T-cell (primary cell): ENCODE results near the gene NKX1-2. TPM values are rescaled to one million over a fixed set of nuclear protein-coding genes. Genes with fewer than 3 reads are reported as not detected.
A peak's percentile ranks its signal among the peaks of the same experiment; 100 is the strongest.

Experiments
- ATAC-seq, 4 experiments: fragments of 200-7000 bp in 3 of 4; fragments of 150-1000 bp in 1 of 4; cut with Tn5 transposase; replicated peaks in 1 of 4; 1 replicate in 3 of 4; 2 replicates in 1 of 4; pipeline ENCODE4 v1.10.0; 2021; ENCODE audit warnings: moderate library complexity in 3 of 4, mild to moderate bottlenecking in 2 of 4, moderate number of reproducible peaks in 1 of 4
- CTCF ChIA-PET, 2 donors: fragments of 300-600 bp; sonication (Branson Sonifier 250); formaldehyde crosslinking; loops; one replicate each; lab custom pipeline; 2022; ENCODE audit warnings: antibody characterized with exemption in 2 of 2; lab: Charles Lee
- POLR2A ChIA-PET, 2 donors: fragments of 300-600 bp; sonication (Branson Sonifier 250); formaldehyde crosslinking; loops; one replicate each; lab custom pipeline; 2022; ENCODE audit warnings: antibody characterized with exemption in 2 of 2; lab: Charles Lee
- DNase-seq, 35 experiments: peaks; one replicate each; pipeline versions ENCODE4 v3.0.0 to v3.0.0-alpha.2; 2013 to 2023
- H3K27ac ChIP-seq: one replicate; pipeline ENCODE4 v1.5.1; 2013; ENCODE audit warnings: low read length
- H3K27me3 ChIP-seq, 2 experiments: replicated peaks in 1 of 2; 1 replicate in 1 of 2; 2 replicates in 1 of 2; pipeline versions ENCODE4 v1.6.1 to v1.7.0; 2013; ENCODE audit warnings: low read length in 1 of 2, mixed read lengths in 1 of 2; ENCODE audit not compliant: control insufficient read depth in 2 of 2, insufficient read depth in 2 of 2; ENCODE audit errors: extremely low read depth in 1 of 2
- H3K36me3 ChIP-seq, 2 donors: 1 replicate in 1 of 2; 2 replicates in 1 of 2; pipeline versions ENCODE4 v1.6.1 to v1.7.0; 2013; ENCODE audit warnings: low read length in 1 of 2; ENCODE audit not compliant: control insufficient read depth in 2 of 2, insufficient read depth in 1 of 2; ENCODE audit errors: extremely low read depth in 1 of 2
- H3K4me1 ChIP-seq, 2 experiments: 1 replicate in 1 of 2; 2 replicates in 1 of 2; pipeline versions ENCODE4 v1.6.1 to v1.7.0; 2013; ENCODE audit warnings: low read length in 2 of 2, mixed read lengths in 1 of 2; ENCODE audit not compliant: insufficient read depth in 2 of 2, control insufficient read depth in 1 of 2; ENCODE audit errors: extremely low read depth in 1 of 2
- H3K4me3 ChIP-seq, 2 donors: 1 replicate in 1 of 2; 2 replicates in 1 of 2; pipeline versions ENCODE4 v1.5.1 to v1.7.0; 2013; ENCODE audit warnings: mild to moderate bottlenecking in 2 of 2, low read length in 1 of 2, moderate library complexity in 1 of 2; ENCODE audit not compliant: control insufficient read depth in 1 of 2; ENCODE audit errors: extremely low read depth in 1 of 2
- H3K9me3 ChIP-seq: 2 replicates; pipeline ENCODE4 v1.7.0; 2013
- H3K27ac Mint-ChIP-seq, 2 donors: one replicate each; pipeline ENCODE4 v1.8.0; 2020 to 2021; ENCODE audit warnings: mild to moderate bottlenecking in 2 of 2, mixed read lengths in 2 of 2
- H3K27me3 Mint-ChIP-seq, 2 donors: one replicate each; pipeline ENCODE4 v1.8.0; 2021 to 2022; ENCODE audit warnings: mixed read lengths in 2 of 2
- H3K36me3 Mint-ChIP-seq: one replicate; pipeline ENCODE4 v1.8.0; 2021; ENCODE audit warnings: mixed read lengths
- H3K4me1 Mint-ChIP-seq, 3 donors: one replicate each; pipeline ENCODE4 v1.8.0; 2020 to 2022; ENCODE audit warnings: mixed read lengths in 3 of 3, mild to moderate bottlenecking in 1 of 3
- H3K4me3 Mint-ChIP-seq, 3 donors: one replicate each; pipeline ENCODE4 v1.8.0; 2020 to 2022; ENCODE audit warnings: mild to moderate bottlenecking in 3 of 3, mixed read lengths in 3 of 3, moderate library complexity in 3 of 3
- H3K9me3 Mint-ChIP-seq, 3 donors: one replicate each; pipeline ENCODE4 v1.8.0; 2020 to 2022; ENCODE audit warnings: mixed read lengths in 3 of 3
- WGBS: methylation state at CpG from one replicate; pipeline ENCODE4 v1.1.5; 2013; ENCODE audit warnings: missing lambda C conversion rate; ENCODE audit not compliant: insufficient coverage; 5-methylcytosine and 5-hydroxymethylcytosine counted together
- total RNA-seq, 35 experiments: library from RNA in 6 of 35; stranded (reverse) in 6 of 35; fragments of 120-200 nt in 1 of 35; gene quantifications; one replicate each; pipeline versions ENCODE4 v1.2.1 to v1.2.4 and lab custom pipeline; 2013 to 2026

The NKX1-2 gene
- total RNA-seq, 5 donors from 2014 or later (not counting 1 experiment from before 2014, with no cell fraction given), result 0.12 TPM; not detected in 4

DNA sequence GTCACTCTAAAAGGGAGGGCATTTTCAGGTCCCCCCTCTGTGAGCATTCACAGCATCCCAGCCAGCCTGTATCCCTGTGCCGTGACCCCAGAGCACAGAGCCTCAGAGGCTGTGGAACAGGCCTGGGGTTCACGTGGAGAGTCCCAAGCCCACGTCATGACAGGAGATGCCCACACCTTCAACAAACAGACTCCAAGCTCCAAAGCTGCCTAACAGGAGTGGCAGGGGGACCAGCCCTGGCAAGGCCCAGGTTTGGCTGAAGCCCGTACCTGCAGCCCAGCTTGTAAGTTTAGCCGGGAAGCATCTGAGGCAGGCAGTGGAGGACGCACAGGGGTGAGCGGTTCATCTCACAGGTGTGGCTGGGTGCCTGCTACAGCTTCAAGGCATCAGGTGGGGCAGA, 45.3 kb upstream of the NKX1-2 start:
- Histone ChIP-seq H3K4me3 (no peak overlapping the region), H3K4me1 (peaks cover 2% of the 10 kb centered on the region in 2 experiments), H3K27ac (no peak overlapping the region), H3K9me3 (no peaks in the 10 kb centered on the region), H3K27me3 (no peaks in the 10 kb centered on the region), H3K36me3 (peaks cover 6 to 8% of the 10 kb centered on the region in 2 donors)
- no peak for ATAC-seq
- ChIA-PET CTCF (no interaction called here), POLR2A (interaction anchor here in 1 of 2 donors (0.5 kb wide), 1 partner anchor 41 kb away, joined by 6 read pairs; no protein-coding TSS in a partner anchor)
- Mint-ChIP-seq H3K4me1 (peaks cover 11 to 24% (median 11%) of the 10 kb centered on the region in 3 donors), H3K4me3 (no peak overlapping the region), H3K9me3 (no peaks in the 10 kb centered on the region), H3K36me3 (peaks cover 25% of the 10 kb centered on the region), H3K27ac (no peak overlapping the region), H3K27me3 (no peaks in the 10 kb centered on the region)
- no peak for DNase-seq
- 100% methylated on average over 6 of the region's 7 CpGs for WGBS

- Mint-ChIP-seq H3K4me3 (peak overlapping the region; percentile 44 to 67 (median 63)), H3K27ac (peak overlapping the region in 1 of 2 donors; percentile 58), H3K9me3 (no peaks in the 10 kb centered on the region), H3K27me3 (no peaks in the 10 kb centered on the region), H3K36me3 (peaks cover 25% of the 10 kb centered on the region), H3K4me1 (peaks cover 11 to 24% (median 11%) of the 10 kb centered on the region in 3 donors)
- 48% methylated on average over 9 of the region's 16 CpGs for WGBS
- H3K4me1 ChIP-seq, result peaks cover 2% of the 10 kb centered on the region in 2 experiments
- no peaks in the 10 kb centered on the region for H3K27me3 ChIP-seq
- peak overlapping the region in 1 of 2 donors; percentile 40 for H3K4me3 ChIP-seq
- DNase-seq, result no peak
- peaks cover 4 to 7% of the 10 kb centered on the region in 2 donors for H3K36me3 ChIP-seq
- no peak overlapping the region for H3K27ac ChIP-seq
- H3K9me3 ChIP-seq, result no peaks in the 10 kb centered on the region
- peak in 2 of 4 experiments; percentile 19 to 36 for ATAC-seq
- ChIA-PET CTCF (no interaction called here), POLR2A (no interaction called here)
These were observed 44.4 kb upstream of the NKX1-2 start for GRCh38 chr10:124494046-124494807.

DNA sequence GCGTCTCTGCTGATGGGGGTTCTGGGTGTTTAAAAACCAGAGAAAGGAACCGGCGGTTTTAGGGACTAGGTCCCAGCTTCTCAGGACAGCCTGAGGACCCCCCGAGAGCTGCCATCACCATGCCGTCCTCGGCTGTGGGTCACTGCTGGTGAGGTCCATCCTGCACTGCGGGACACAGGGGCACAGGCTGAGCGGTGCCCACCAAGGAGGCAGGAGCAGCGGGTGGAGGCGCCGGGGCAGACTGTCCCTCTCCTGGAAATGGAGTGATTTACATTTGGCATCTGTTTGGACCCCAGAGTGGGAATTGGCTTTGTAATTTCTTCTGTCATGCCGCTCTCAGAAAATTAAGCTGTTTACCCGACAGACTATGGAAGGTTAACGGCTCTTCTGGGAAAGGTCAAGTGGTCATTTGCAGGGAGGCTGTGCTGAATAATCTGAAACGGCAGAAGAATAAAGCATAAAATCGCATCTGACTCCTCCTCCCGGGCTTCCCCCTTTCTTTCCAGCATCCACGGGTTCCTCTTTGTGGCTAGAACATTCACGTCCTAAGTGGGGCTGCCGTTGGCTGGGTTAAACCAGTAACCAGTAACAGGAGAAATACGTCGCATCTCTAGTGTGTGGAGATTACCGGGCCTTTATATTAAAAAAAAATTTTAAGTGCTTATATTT, 43.5 kb upstream of the NKX1-2 start:
- Histone ChIP-seq H3K36me3 (peaks cover 6 to 7% of the 10 kb centered on the region in 2 donors), H3K4me3 (no peak overlapping the region), H3K27me3 (no peaks in the 10 kb centered on the region), H3K9me3 (no peaks in the 10 kb centered on the region), H3K27ac (no peak overlapping the region), H3K4me1 (peaks cover 2% of the 10 kb centered on the region in 2 experiments)
- H3K36me3 Mint-ChIP-seq, result peaks cover 34% of the 10 kb centered on the region
- peaks cover 11 to 24% (median 11%) of the 10 kb centered on the region in 3 donors for H3K4me1 Mint-ChIP-seq
- ChIA-PET CTCF (no interaction called here), POLR2A (interaction anchor here in 1 of 2 donors (0.6 kb wide), 2 partner anchors 15 to 363 kb away, joined by 3 to 4 read pairs; no protein-coding TSS in a partner anchor)
- H3K27ac Mint-ChIP-seq, result no peak overlapping the region
- no peak for ATAC-seq
- 82% methylated on average over 8 of the region's 23 CpGs for WGBS
- no peaks in the 10 kb centered on the region for H3K27me3 Mint-ChIP-seq
- no peaks in the 10 kb centered on the region for H3K9me3 Mint-ChIP-seq
- DNase-seq, result no peak
- H3K4me3 Mint-ChIP-seq, result peak overlapping the region in 1 of 3 donors; percentile 67

GRCh38 chr10:124492266-124492665, 42.4 kb upstream of the NKX1-2 start:
- Histone ChIP-seq H3K36me3 (peaks cover 4 to 7% of the 10 kb centered on the region in 2 donors), H3K27me3 (no peaks in the 10 kb centered on the region), H3K4me1 (peaks cover 2% of the 10 kb centered on the region in 2 experiments), H3K4me3 (no peak overlapping the region), H3K9me3 (no peaks in the 10 kb centered on the region), H3K27ac (no peak overlapping the region)
- ChIA-PET CTCF (no interaction called here), POLR2A (interaction anchor here in 1 of 2 donors (0.6 kb wide), 1 partner anchor 364 kb away, joined by 3 read pairs; no protein-coding TSS in a partner anchor)
- H3K27me3 Mint-ChIP-seq, result no peaks in the 10 kb centered on the region
- ATAC-seq, result no peak
- 98% methylated on average over 8 of the region's 8 CpGs for WGBS
- H3K36me3 Mint-ChIP-seq, result peaks cover 33% of the 10 kb centered on the region
- no peaks in the 10 kb centered on the region for H3K9me3 Mint-ChIP-seq
- no peak overlapping the region for H3K4me3 Mint-ChIP-seq
- peaks cover 11 to 24% (median 11%) of the 10 kb centered on the region in 3 donors for H3K4me1 Mint-ChIP-seq
- DNase-seq, result no peak
- no peak overlapping the region for H3K27ac Mint-ChIP-seq

DNA sequence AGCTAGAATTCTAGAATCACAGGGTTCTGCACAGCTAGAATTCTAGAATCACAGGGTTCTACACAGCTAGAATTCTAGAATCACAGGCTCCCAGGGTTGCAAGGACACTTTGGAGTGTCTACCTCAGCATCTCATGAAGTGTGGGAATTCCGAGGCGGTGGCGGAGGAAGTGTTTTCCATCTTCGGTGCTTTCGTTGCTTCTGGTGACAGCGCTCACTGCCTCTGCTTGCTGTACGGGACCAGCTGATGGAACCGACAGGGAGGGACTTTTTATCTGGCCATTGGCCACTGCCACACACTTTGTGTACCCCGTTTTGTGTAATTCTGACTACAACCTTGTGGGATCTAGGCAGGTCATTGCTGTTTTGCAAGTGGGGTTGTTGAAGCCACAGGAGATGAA, 41.3 kb upstream of the NKX1-2 start:
- ATAC-seq, result no peak
- H3K4me3 Mint-ChIP-seq, result no peak overlapping the region
- POLR2A ChIA-PET, result no interaction called here

GRCh38 chr10:124486635-124487034, 36.8 kb upstream of the NKX1-2 start:
- Mint-ChIP-seq H3K27me3 (no peaks in the 10 kb centered on the region), H3K4me3 (no peak overlapping the region), H3K4me1 (no peaks in the 10 kb centered on the region), H3K36me3 (peaks cover 51% of the 10 kb centered on the region), H3K27ac (no peak overlapping the region), H3K9me3 (peaks cover 0 to 12% (median 0%) of the 10 kb centered on the region in 3 donors)
- Histone ChIP-seq H3K4me3 (no peak overlapping the region), H3K27ac (no peak overlapping the region), H3K9me3 (no peaks in the 10 kb centered on the region), H3K4me1 (no peaks in the 10 kb centered on the region), H3K27me3 (no peaks in the 10 kb centered on the region), H3K36me3 (peaks cover 6% of the 10 kb centered on the region in 2 donors)
- ChIA-PET POLR2A (no interaction called here), CTCF (no interaction called here)
- DNase-seq (no peak), ATAC-seq (no peak)
- 100% methylated on average over 5 of the region's 6 CpGs for WGBS

More for the DNA sequence above, 41.3 kb upstream of the NKX1-2 start:
- Mint-ChIP-seq H3K27me3 (no peaks in the 10 kb centered on the region), H3K4me1 (peaks cover 11 to 24% (median 11%) of the 10 kb centered on the region in 3 donors), H3K9me3 (peaks cover 0 to 8% (median 0%) of the 10 kb centered on the region in 3 donors), H3K36me3 (peaks cover 44% of the 10 kb centered on the region), H3K27ac (no peak overlapping the region)
- Histone ChIP-seq H3K36me3 (peaks cover 3 to 6% of the 10 kb centered on the region in 2 donors), H3K27me3 (no peaks in the 10 kb centered on the region), H3K9me3 (no peaks in the 10 kb centered on the region), H3K4me1 (peaks cover 2% of the 10 kb centered on the region in 2 experiments), H3K4me3 (no peak overlapping the region), H3K27ac (no peak overlapping the region)
- no peak for DNase-seq
- WGBS, result 97% methylated on average over 9 of the region's 9 CpGs
- CTCF ChIA-PET, result interaction anchor here in 1 of 2 donors (0.5 kb wide), 1 partner anchor 74 kb away, joined by 3 read pairs; no protein-coding TSS in a partner anchor
